Subcutaneous abdominal adipose tissue (tissue), 5 donors: ENCODE results near the gene BMP3.
"Not testable (repeated sequence)": the region's sequence is repeated elsewhere in the genome, so short reads cannot be mapped to it uniquely, and the experiment has no call there.

Experiments used
- H3K27ac ChIP-seq: one replicate; pipeline ENCODE4 v1.7.0; 2013; ENCODE audit warnings: low read depth, mild to moderate bottlenecking, inconsistent platforms, low read length, moderate library complexity
- H3K27me3 ChIP-seq, 5 donors: one replicate each; pipeline ENCODE4 v1.7.0; 2013; ENCODE audit warnings: low read length in 5 of 5, inconsistent platforms in 1 of 5; ENCODE audit not compliant: control insufficient read depth in 5 of 5, insufficient read depth in 4 of 5
- H3K36me3 ChIP-seq, 5 donors: one replicate each; pipeline ENCODE4 v1.7.0; 2013; ENCODE audit warnings: low read length in 5 of 5; ENCODE audit not compliant: control insufficient read depth in 5 of 5, insufficient read depth in 5 of 5
- H3K4me1 ChIP-seq, 5 donors: one replicate each; pipeline ENCODE4 v1.7.0; 2013; ENCODE audit warnings: low read length in 5 of 5, mild to moderate bottlenecking in 3 of 5, moderate library complexity in 1 of 5; ENCODE audit not compliant: control insufficient read depth in 5 of 5, insufficient read depth in 5 of 5
- H3K4me3 ChIP-seq, 5 donors: one replicate each; pipeline ENCODE4 v1.7.0; 2013; ENCODE audit warnings: low read length in 5 of 5, low read depth in 1 of 5
- H3K9ac ChIP-seq, 5 donors: one replicate each; pipeline ENCODE4 v1.7.0; 2013; ENCODE audit warnings: low read length in 5 of 5, mild to moderate bottlenecking in 4 of 5, moderate library complexity in 3 of 5
- H3K9me3 ChIP-seq, 5 donors: one replicate each; pipeline ENCODE4 v1.7.0; 2013; ENCODE audit warnings: low read length in 5 of 5; ENCODE audit not compliant: control insufficient read depth in 5 of 5
- donor health status: healthy.
- donor health status: healthy.
- donor health status: healthy.
- donor health status: healthy.
- donor health status: healthy.

The BMP3 gene, protein sequence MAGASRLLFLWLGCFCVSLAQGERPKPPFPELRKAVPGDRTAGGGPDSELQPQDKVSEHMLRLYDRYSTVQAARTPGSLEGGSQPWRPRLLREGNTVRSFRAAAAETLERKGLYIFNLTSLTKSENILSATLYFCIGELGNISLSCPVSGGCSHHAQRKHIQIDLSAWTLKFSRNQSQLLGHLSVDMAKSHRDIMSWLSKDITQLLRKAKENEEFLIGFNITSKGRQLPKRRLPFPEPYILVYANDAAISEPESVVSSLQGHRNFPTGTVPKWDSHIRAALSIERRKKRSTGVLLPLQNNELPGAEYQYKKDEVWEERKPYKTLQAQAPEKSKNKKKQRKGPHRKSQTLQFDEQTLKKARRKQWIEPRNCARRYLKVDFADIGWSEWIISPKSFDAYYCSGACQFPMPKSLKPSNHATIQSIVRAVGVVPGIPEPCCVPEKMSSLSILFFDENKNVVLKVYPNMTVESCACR

DNA sequence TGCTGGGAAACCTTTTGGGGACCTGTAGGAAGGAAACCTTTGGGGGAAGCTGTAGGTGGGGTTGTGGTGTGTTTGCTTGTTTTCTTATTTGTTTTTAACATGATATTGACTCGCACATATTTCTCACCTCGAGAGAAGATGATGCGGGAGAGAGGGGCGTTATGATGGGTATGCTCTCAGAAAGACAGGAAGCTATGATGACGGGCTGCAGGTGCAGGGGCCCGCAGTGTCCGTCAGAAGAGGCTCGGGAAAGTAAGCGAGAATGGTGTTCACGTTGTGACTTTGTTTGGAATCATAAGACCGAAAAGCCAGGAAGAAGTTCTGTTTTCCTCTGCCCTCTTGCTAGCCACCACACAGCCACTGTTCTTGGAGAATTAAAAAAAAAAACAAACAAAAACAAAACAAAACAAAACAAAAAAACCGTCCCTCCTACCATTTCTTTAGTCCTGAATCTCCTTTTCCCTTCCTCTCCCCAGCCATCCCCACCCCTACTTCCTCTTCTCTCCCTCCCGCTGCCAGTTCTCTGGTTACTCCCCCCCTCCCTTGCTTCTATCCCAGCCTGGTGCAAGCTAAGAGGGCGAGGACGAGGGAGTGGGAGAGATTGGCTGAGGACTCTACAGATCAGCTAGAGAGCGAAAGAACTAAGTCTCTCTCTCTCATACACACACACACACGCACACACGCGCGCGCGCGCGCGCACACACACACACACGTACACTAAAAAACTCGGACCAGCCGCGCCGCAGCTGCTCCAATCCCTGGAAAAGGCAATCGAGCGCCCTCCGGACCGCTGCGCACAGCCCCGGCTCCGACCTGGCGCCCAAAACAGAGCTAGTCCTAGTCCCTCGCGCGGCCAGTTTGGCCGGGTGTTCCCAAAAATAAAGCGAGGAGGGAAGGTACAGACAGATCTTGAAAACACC, at the start of gene BMP3:
Gene BMP3 (plus strand): TSS at position 648 of the 920 bp plus-strand sequence. CDS start 577 bp downstream, outside the sequence.
- no peak within 1 kb of the TSS for H3K27ac ChIP-seq

DNA sequence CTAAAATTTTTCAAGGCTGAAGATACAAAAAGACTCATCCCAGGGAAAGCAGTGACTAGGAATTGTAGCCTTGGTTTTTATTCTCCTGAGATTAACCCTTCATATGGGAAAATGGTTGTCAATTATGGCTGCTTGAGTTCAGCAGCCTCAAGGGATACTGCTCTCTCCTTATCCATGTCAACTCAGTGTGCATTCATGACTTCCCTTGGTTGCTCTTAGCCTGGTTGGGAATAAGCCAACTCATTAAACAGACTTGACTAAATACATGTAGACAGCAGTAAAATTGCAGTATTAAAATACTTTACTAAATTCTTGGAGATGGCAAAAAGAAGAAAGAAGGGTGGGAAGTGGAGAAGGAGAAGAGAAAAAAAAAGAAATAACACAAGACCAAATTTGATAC, 44.5 kb upstream of the BMP3 start:
- H3K27ac ChIP-seq = no peak overlapping the region
- no peak overlapping the region for H3K4me3 ChIP-seq
- no peaks in the 10 kb centered on the region for H3K36me3 ChIP-seq
- no peaks in the 10 kb centered on the region for H3K27me3 ChIP-seq
- H3K9ac ChIP-seq = no peak overlapping the region
- H3K9me3 ChIP-seq = no peaks in the 10 kb centered on the region
- H3K4me1 ChIP-seq = no peaks in the 10 kb centered on the region

More for the DNA sequence above, at the start of gene BMP3:
- Histone ChIP-seq H3K9me3 (no peaks in the 10 kb centered on the region), H3K36me3 (no peaks in the 10 kb centered on the region), H3K4me1 (peaks cover 0 to 20% (median 18%) of the 10 kb centered on the region in 5 donors), H3K4me3 (peak within 1 kb of the TSS; percentile 13 to 65 (median 57)), H3K9ac (no peak within 1 kb of the TSS), H3K27me3 (peaks cover 13 to 39% (median 25%) of the 10 kb centered on the region in 5 donors)

DNA sequence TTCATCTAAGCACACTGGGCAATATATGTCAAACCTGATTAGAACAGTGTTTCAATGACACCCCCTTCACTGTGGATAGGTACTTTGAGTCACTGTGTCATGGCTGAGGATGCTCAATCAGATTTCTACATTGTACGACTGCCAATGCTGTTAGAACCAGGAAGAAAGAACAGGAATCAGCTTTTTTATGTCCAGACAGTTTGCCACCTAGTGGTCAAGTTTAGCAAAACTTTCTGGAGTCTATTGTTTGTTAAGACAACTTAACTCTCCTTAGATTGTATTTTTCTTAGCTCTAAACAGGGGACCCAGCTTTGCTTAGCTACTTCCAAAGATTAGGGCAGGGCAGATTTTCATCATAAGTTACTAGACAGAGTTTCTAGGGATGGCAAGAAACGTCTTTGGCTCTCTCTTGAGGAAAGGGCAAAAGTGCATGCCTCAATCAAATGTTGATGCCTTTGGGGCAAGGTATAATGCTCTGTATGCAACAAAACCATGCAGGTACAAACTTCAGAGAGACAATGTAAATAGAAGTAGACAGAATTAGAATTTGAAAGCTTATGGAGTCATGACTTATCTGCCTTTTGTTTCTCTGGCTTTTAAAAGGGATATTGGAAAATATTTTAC, 40.5 kb upstream of the BMP3 start:
- Histone ChIP-seq H3K9ac (no peak overlapping the region), H3K4me1 (no peaks in the 10 kb centered on the region), H3K27me3 (no peaks in the 10 kb centered on the region), H3K27ac (no peak overlapping the region), H3K9me3 (no peaks in the 10 kb centered on the region), H3K36me3 (no peaks in the 10 kb centered on the region), H3K4me3 (no peak overlapping the region)

DNA sequence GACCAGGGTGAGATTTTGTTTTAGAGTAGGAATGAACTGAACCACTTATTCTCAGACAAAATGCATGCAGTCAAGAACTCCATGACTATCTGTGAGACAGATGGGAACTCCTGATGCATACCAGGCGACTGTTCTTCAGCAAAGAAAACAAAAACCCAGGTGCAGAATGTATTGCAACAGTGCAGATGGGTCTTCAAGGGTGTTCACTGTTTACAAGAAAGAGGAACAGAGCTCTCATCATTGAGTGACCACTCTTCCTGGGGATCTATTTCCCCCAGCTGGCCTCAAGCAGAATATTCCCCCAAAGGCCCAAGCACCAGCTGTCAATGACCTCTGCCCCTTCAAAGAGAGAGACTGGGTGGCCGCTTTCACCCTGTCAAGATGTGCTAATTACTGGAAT, 39.7 kb upstream of the BMP3 start:
- Histone ChIP-seq H3K27me3 (no peaks in the 10 kb centered on the region), H3K4me1 (no peaks in the 10 kb centered on the region), H3K27ac (no peak overlapping the region), H3K36me3 (no peaks in the 10 kb centered on the region), H3K4me3 (no peak overlapping the region), H3K9me3 (no peaks in the 10 kb centered on the region), H3K9ac (no peak overlapping the region)

DNA sequence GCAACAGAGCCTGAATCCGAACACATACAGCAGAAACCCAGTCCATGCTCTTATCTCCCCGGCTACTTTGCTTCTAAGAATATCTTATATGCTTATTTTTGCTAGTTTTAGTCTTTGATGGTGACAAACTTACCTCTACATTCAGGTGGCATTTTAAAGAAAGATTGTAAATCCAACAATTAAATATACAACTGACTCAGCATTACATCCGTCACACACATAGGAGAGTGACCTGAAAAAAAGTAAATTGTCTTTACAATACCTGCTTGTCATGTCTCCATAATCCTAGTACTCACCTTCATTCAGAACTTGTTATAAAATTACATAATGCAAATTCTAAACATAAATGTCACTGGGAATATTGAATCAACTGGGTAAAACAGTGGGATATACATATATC, 30.6 kb upstream of the BMP3 start:
- H3K9ac ChIP-seq = no peak overlapping the region
- no peak overlapping the region for H3K27ac ChIP-seq
- H3K9me3 ChIP-seq = no peaks in the 10 kb centered on the region
- H3K27me3 ChIP-seq = no peaks in the 10 kb centered on the region
- no peaks in the 10 kb centered on the region for H3K36me3 ChIP-seq
- no peaks in the 10 kb centered on the region for H3K4me1 ChIP-seq
- no peak overlapping the region for H3K4me3 ChIP-seq

DNA sequence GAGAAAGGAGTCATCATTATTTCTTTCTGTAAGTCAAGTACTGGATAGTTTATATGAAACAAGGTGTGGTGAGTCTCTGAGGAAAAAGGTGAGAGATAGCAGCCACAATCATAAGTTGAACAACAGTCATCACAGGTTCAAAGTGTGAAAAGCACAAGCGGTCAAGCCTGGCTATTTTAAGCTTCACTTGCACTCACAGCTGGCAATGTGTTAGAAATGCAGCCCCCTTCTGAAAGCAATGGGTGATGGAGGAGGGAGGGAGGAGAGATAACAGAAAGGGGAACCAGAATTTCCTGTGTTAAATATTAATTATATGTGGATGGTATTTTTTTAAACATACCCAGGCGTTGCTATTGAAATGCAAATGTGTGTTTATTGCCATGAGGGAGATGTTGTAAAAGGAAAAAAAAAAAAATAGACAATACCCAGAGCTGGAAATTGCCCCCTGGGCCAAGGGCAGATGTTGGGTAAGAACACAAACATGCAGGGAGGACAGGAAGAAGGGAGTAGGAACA, 26.9 kb upstream of the BMP3 start:
- Histone ChIP-seq H3K9me3 (no peaks in the 10 kb centered on the region), H3K36me3 (no peaks in the 10 kb centered on the region), H3K9ac (no peak overlapping the region), H3K4me1 (no peaks in the 10 kb centered on the region), H3K4me3 (no peak overlapping the region), H3K27ac (no peak overlapping the region), H3K27me3 (no peaks in the 10 kb centered on the region)

DNA sequence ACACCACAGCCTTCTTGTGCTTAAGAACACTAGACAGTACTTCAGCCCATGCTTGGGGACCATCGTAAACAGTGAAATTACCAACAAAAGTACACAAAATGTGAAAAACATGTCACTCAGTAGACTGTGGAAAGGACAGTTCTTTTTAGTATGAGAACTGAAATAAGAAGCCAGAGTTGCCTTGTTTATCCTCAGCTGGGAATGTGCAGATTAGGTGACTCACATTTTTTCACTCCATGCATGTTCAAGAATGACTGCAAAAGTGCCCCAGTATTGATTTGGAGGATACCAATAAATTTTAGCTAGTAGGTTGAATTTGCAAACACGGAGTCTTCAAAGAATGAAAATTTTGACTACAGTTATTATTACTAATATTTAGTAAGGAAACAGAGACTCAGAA, 23.1 kb upstream of the BMP3 start:
- H3K36me3 ChIP-seq = no peaks in the 10 kb centered on the region

DNA sequence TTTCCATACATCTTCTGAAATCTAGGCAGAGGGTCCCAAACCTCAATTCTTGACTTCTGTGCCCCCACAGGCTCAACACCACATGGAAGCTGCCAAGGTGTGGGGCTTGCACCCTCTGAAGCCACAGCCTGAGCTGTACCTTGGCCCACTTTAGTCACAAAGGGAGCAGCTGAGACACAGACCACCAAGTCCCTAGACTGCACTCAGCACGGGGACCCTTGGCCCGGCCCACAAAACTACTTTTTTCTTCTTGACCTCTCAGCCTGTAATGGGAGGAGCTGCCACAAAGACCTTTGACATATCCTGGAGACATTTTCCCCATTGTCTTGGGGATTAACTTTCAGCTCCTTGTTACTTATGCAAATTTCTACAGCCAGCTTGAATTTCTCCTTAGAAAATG, 13.9 kb upstream of the BMP3 start:
- not testable (repeated sequence) for H3K4me3 ChIP-seq, H3K4me1 ChIP-seq, H3K27me3 ChIP-seq

More for the DNA sequence above, 23.1 kb upstream of the BMP3 start:
- H3K27me3 ChIP-seq = no peaks in the 10 kb centered on the region
- H3K4me1 ChIP-seq = no peaks in the 10 kb centered on the region
- no peak overlapping the region for H3K4me3 ChIP-seq
- H3K9me3 ChIP-seq = no peaks in the 10 kb centered on the region
- H3K27ac ChIP-seq = no peak overlapping the region
- H3K9ac ChIP-seq = no peak overlapping the region

DNA sequence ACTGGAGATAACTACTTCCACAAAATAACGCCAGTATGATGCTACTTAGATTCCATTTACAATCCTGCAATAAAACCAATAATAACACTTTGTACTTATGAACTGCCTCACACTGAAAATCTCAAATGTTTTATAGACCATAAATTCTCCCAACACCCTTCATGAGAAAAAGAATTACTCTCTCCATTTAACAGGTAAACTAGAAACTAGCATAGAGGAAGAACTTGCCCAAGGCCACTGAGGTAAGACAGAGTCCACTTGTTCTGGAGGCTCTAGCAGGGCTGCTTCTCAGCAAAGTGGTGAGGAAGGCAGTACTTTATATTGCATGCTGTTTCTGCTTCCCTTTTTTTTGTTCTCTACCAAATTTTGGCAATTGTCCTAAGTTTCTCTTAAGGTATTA, 11.5 kb upstream of the BMP3 start:
- Histone ChIP-seq H3K36me3 (no peaks in the 10 kb centered on the region), H3K4me3 (no peak overlapping the region), H3K9me3 (no peaks in the 10 kb centered on the region), H3K9ac (no peak overlapping the region), H3K4me1 (peaks cover 0 to 12% (median 0%) of the 10 kb centered on the region in 5 donors), H3K27ac (no peak overlapping the region), H3K27me3 (no peaks in the 10 kb centered on the region)

More for the DNA sequence above, 13.9 kb upstream of the BMP3 start:
- not testable (repeated sequence) for H3K36me3 ChIP-seq, H3K27ac ChIP-seq, H3K9ac ChIP-seq, H3K9me3 ChIP-seq
